Ovary (tissue), 9 donors: ENCODE measurements around the gene PAGR1. TPM values are rescaled to one million over a fixed set of nuclear protein-coding genes. Genes with fewer than 3 reads are reported as not detected.
"Not testable (repeated sequence)": the region's sequence is repeated elsewhere in the genome, so short reads cannot be mapped to it uniquely, and the experiment has no call there.

Source experiments
- DNase-seq, 5 donors: peaks; one replicate each; pipeline ENCODE4 v3.0.0-alpha.2; 2019 to 2020
- H3K27ac ChIP-seq, 2 donors: fragments of 200-600 bp; one replicate each; pipeline versions ENCODE4 v1.5.1 to v1.8.0; 2019 to 2022
- H3K27me3 ChIP-seq: fragments of 200-600 bp; one replicate; pipeline ENCODE4 v1.8.0; 2022
- H3K36me3 ChIP-seq: fragments of 200-600 bp; sonication (generic); one replicate; pipeline ENCODE4 v1.5.1; 2019
- H3K4me1 ChIP-seq: one replicate; pipeline ENCODE4 v1.8.1; 2013; ENCODE audit warnings: mild to moderate bottlenecking, moderate library complexity; ENCODE audit not compliant: insufficient read depth
- H3K4me3 ChIP-seq: fragments of 200-600 bp; sonication (generic); one replicate; pipeline ENCODE4 v1.5.1; 2017
- H3K9me3 ChIP-seq, 2 donors: fragments of 200-600 bp in 1 of 2; sonication (generic) in 1 of 2; one replicate each; pipeline versions ENCODE4 v1.5.1 to v1.8.1; 2013 to 2019; ENCODE audit warnings: mild to moderate bottlenecking in 1 of 2, moderate library complexity in 1 of 2
- EP300 ChIP-seq: sonication (generic); formaldehyde crosslinking; IDR thresholded peaks from one replicate; pipeline ENCODE4 v1.6.1; 2017; ENCODE audit warnings: antibody characterized with exemption
- POLR2A ChIP-seq: fragments of 450-650 bp; IDR thresholded peaks from one replicate; pipeline ENCODE4 v1.6.1; 2017; ENCODE audit warnings: antibody characterized with exemption, mild to moderate bottlenecking, moderate library complexity
- WGBS, 3 donors: extraction: QIAGEN DNeasy Blood & Tissue Kit in 1 of 3; methylation state at CpG; one replicate each; pipeline versions ENCODE4 v1.1.5 to v1.1.7; 2013 to 2017; 5-methylcytosine and 5-hydroxymethylcytosine counted together
- intact Hi-C, 4 donors: fragments of 100-400 bp; cut with DNase I; formaldehyde crosslinking; loops; one replicate each; pipeline versions ENCODE4 v1.11.0 to v1.15.1; 2022 to 2023
- polyA plus RNA-seq, 2 donors: library from polyadenylated mRNA; stranded (reverse); fragments of 200-250 nt in 1 of 2; fragments of 350-450 nt in 1 of 2; fragmentation: Illumina TruSeq in 1 of 2; extraction: RNeasy Lipid Tissue Mini Kit (QIAGEN cat#74804) in 1 of 2; gene quantifications; one replicate each; pipeline ENCODE4 v1.2.3, GENCODE V29; 2013 to 2014
- total RNA-seq, 7 donors: library from RNA; depleted of rRNA in 2 of 7; stranded (reverse); fragments of >200 nt in 2 of 7; fragmentation: NEBNext Ultra II Directional in 3 of 7; extraction: Animal tissue kit (Norgen Biotek cat#: 25700) in 3 of 7; gene quantifications; one replicate each; pipeline versions ENCODE4 v1.1.0 to v1.2.4, GENCODE V29; 2016 to 2023
- TF ChIP-seq, protein P1 (sequence below), 3 donors: fragments of 450-650 bp in 2 of 3; fragments of 200-600 bp in 1 of 3; IDR thresholded peaks; one replicate each; pipeline versions ENCODE4 v1.5.1 to v1.8.0; 2016 to 2022; ENCODE audit warnings: antibody characterized with exemption in 3 of 3, mild to moderate bottlenecking in 1 of 3
- donor health status: DM: no; HTN: no; CAD: no; lungs with moderate emphysema.
- donor health status: DM: no; HTN: no; CAD: no.
- donor health status: Bipolar disorder and iron deficiency.
- donor health status: DM: yes; HTN: yes; CAD: no.
- donor health status: DM: no; HTN: no; CAD: no.
- donor health status: DM: yes; HTN: yes; CAD: no.

Gene PAGR1
- total and polyA plus RNA-seq, 9 donors, result 13.9 to 83.6 (median 63.3) TPM

DNA sequence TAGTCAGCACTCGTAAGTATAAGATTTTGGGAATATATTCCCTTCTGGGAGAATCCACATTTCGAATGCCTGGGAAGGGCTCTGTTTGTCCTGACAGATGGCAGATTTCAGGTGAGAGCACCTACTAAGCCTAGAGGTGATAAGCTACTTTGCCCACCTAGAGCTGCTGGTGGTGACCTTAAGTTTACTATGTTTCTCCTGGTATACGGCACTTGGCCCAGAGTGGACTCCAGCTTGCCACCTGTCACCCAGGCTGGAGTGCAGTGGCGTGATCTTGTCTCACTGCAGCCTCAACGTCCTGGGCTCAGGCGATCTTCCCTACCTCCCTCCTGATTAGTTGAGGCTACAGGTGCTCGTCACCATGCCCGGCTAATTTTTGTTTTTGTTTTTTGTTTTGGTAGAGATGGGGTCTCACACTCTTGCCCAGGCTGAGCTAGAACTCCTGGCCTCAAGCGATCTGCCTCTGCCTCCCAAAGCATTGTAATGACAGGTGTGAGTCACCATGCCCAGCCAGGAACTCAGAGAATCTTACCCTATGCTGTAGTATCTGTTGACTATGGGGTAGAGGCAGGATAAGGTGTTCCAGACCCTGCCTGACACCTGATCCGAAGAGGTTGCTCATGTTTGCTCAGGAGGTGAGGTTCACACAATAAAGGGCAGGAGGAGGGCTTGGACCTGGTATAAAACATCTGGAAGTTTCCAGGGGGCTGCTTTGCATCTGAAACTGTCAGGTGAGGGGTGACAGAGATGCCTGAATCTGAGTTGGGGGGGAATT, 38.2 kb upstream of the PAGR1 start, which contains the start of gene ZG16:
TSS of gene ZG16 (plus strand) at position 681 of the 775 bp plus-strand sequence. CDS start 1,011 bp downstream, outside the sequence.
- intact Hi-C loops, result loop anchor here in 1 of 4 donors (10.0 kb wide), 1 partner anchor 113 kb away; the partner anchor contains the start of gene SPN
- Histone ChIP-seq H3K27ac (no peak within 1 kb of the TSS), H3K9me3 (no peaks in the 10 kb centered on the region), H3K27me3 (no peaks in the 10 kb centered on the region), H3K36me3 (no peaks in the 10 kb centered on the region), H3K4me3 (no peak within 1 kb of the TSS), H3K4me1 (no peaks in the 10 kb centered on the region)
- no peak for TF ChIP-seq POLR2A
- TF ChIP-seq, protein P1, sequence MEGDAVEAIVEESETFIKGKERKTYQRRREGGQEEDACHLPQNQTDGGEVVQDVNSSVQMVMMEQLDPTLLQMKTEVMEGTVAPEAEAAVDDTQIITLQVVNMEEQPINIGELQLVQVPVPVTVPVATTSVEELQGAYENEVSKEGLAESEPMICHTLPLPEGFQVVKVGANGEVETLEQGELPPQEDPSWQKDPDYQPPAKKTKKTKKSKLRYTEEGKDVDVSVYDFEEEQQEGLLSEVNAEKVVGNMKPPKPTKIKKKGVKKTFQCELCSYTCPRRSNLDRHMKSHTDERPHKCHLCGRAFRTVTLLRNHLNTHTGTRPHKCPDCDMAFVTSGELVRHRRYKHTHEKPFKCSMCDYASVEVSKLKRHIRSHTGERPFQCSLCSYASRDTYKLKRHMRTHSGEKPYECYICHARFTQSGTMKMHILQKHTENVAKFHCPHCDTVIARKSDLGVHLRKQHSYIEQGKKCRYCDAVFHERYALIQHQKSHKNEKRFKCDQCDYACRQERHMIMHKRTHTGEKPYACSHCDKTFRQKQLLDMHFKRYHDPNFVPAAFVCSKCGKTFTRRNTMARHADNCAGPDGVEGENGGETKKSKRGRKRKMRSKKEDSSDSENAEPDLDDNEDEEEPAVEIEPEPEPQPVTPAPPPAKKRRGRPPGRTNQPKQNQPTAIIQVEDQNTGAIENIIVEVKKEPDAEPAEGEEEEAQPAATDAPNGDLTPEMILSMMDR (IDR thresholded peaks at IDR 0.05), result no peak
- no peak for TF ChIP-seq EP300
- 72 to 85% (median 77%) methylated on average over 10 of the region's 10 CpGs for whole genome bisulfite sequencing, 3 donors
- DNase-seq, result no peak

DNA sequence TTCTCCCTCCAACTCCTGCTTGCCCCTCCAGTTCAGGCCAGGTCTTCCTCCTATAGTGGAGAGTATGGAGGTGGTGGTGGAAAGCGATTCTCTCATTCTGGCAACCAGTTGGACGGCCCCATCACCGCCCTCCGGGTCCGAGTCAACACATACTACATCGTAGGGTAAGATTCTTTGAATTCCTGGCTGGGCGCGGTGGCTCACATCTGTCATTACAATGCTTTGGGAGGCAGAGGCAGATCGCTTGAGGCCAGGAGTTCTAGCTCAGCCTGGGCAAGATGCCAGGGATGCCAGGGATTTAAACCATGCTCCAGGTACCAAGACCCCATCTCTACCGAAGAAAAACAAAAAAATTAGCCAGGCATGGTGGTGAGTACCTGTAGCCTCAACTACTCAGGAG, 36.5 kb upstream of the PAGR1 start:
- H3K9me3 ChIP-seq, result no peaks in the 10 kb centered on the region
- H3K4me1 ChIP-seq, result no peaks in the 10 kb centered on the region
- TF ChIP-seq POLR2A, result no peak
- H3K36me3 ChIP-seq, result no peaks in the 10 kb centered on the region
- H3K27me3 ChIP-seq, result no peaks in the 10 kb centered on the region
- intact Hi-C loops, result loop anchor here in 1 of 4 donors (10.0 kb wide), 1 partner anchor 115 kb away; the partner anchor contains the start of gene SPN
- no peak overlapping the region for H3K4me3 ChIP-seq
- 60 to 89% (median 70%) methylated on average over 10 of the region's 10 CpGs for whole genome bisulfite sequencing, 3 donors
- no peak overlapping the region for H3K27ac ChIP-seq
- DNase-seq, result no peak

DNA sequence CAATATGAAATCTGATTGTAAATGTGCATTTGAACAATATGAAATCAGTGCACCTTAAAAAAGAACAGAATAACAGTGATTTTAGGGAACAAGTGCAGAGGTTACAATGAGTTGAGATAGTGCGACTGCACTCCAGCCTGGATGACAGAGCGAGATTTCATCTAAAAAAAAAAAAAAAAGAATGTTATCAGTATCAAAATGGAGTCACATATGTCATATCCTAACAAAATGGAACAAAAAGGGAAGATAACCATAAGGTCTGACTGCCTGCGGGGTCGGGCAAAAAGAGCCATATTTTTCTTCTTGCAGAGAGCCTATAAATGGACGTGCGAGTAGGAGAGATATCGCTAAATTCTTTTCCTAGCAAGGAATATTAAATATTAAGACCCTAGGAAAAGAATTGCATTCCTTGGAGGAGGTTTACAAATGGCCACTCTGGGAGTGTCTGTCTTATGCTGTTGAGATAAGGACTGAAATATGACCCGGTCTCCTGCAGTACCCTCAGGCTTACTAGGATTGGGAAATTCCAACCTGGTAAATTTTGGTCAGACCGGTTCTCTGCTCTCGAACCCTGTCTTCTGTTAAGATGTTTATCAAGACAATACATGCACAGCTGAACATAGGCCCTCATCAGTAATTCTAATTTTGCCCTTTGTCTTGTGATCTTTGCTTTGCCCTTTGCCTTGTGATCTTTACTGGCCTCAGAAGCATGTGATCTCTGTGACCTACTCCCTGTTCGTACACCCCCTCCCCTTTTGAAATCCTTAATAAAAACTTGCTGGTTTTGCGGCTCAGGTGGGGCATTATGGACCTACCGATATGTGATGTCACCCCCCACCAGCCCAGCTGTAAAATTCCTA, 32.6 kb upstream of the PAGR1 start:
- H3K36me3 ChIP-seq, H3K9me3 ChIP-seq, H3K27ac ChIP-seq, DNase-seq, H3K4me1 ChIP-seq, H3K27me3 ChIP-seq, H3K4me3 ChIP-seq: not testable (repeated sequence)
- WGBS, 3 donors, result 68 to 70% (median 70%) methylated on average over 13 of the region's 13 CpGs
- intact Hi-C loops, result loop anchor here in 2 of 4 donors (10.0 kb wide), 1 partner anchor 59 kb away; no protein-coding TSS in a partner anchor

DNA sequence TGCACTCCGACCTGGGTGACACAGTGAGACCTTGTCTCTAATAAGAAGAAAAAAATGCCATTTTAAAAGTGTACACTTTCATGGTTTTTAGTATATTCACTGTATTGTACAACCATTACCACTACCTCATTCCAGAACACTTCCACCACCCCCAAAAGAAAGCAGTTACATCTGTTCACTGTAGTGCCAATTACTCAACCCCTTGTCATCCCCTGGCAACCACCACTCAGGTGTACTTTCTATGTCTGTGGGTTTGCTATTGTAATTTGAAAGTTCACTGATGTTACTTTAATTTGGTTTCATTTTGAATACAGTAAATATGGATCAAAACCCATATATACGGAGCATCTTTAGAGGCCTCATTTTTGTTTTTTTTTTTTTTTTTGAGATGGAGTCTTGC, 31.8 kb upstream of the PAGR1 start:
- no peak overlapping the region for H3K27ac ChIP-seq
- H3K27me3 ChIP-seq, result no peaks in the 10 kb centered on the region
- TF ChIP-seq POLR2A (no peak), EP300 (no peak)
- TF ChIP-seq, protein P1 (IDR thresholded peaks at IDR 0.05), result no peak
- peaks cover 3% of the 10 kb centered on the region for H3K4me1 ChIP-seq
- no peaks in the 10 kb centered on the region for H3K36me3 ChIP-seq
- no peak for DNase-seq
- no peak overlapping the region for H3K4me3 ChIP-seq
- intact Hi-C loops, result loop anchor here in 2 of 4 donors (10.0 kb wide), 1 partner anchor 59 kb away; no protein-coding TSS in a partner anchor
- H3K9me3 ChIP-seq, result no peaks in the 10 kb centered on the region
- WGBS, 3 donors, result 94 to 96% (median 95%) methylated on average over 2 of the region's 2 CpGs

DNA sequence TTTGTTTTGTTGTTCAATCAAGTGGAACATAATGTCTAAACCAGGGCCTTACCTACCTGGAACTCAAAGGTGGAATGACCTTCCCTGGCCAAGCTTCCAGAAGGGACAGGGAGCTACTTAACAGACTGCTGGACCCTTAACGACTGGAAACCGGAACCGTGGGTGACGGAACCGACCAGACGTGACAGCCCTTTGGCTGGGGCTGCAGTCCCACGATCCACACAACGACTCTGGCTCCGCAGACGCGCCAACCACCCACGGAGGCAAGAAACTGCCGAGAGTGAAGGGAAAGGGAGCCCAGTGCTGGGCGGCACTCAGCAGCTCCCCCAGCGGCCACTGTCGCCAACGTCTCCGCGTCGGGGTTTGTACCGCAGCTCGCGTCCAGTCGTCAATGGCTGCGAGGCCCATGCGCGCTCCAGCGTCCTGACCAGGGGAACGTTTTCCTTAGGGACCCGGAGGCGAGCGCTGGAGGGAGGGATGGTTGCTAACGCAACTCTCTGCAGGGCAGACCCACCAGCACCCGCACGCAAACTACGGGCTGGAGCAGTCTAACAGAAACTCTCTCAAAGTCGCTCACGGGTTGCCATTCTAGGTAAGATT, 31.0 kb upstream of the PAGR1 start:
- Histone ChIP-seq H3K36me3 (no peaks in the 10 kb centered on the region), H3K27me3 (no peaks in the 10 kb centered on the region), H3K9me3 (no peaks in the 10 kb centered on the region), H3K4me1 (peaks cover 7% of the 10 kb centered on the region), H3K27ac (no peak overlapping the region), H3K4me3 (peak overlapping the region; percentile 22)
- intact Hi-C loops, result loop anchor here in 2 of 4 donors (10.0 kb wide), 1 partner anchor 60 kb away; no protein-coding TSS in a partner anchor
- WGBS, 3 donors, result 3 to 5% (median 5%) methylated on average over 38 of the region's 38 CpGs
- peak; percentile 71 to 86 (median 78) for DNase-seq
- TF ChIP-seq, protein P1 (IDR thresholded peaks at IDR 0.05), result peak; percentile 72 to 77 (median 74)
- no peak for TF ChIP-seq EP300

DNA sequence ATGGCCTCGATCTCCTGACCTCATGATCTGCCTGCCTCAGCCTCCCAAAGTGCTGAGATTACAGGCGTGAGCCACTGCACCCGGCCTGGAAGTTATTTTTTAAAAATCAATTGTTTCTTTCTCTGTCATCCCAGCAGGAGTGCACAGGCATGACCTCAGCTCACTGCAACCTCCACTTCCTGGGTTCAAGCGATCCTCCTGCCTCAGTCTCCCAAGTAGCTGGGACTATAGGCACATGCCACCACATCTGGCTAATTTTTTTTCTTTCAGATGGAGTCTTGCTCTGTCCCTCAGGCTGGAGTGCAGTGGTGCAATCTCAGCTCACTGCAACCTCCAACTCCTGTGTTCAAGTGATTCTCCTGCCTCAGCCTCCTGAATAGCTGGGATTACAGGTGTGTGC, 28.8 kb upstream of the PAGR1 start:
- not testable (repeated sequence) for DNase-seq
- WGBS, 3 donors, result 70 to 85% (median 80%) methylated on average over 4 of the region's 4 CpGs
- intact Hi-C loops, result loop anchor here in 2 of 4 donors (10.0 kb wide), 1 partner anchor 62 kb away; no protein-coding TSS in a partner anchor

More for the DNA sequence above, 28.8 kb upstream of the PAGR1 start:
- not testable (repeated sequence) for H3K27me3 ChIP-seq, H3K27ac ChIP-seq, H3K4me3 ChIP-seq, H3K36me3 ChIP-seq, H3K9me3 ChIP-seq
- peaks cover 14% of the 10 kb centered on the region for H3K4me1 ChIP-seq
